ENCODE data around the gene KERA. TPM values are rescaled to one million over a fixed set of nuclear protein-coding genes. Genes with fewer than 3 reads are reported as not detected.
A peak's percentile ranks its signal among the peaks of the same experiment; 100 is the strongest.
"Not testable (repeated sequence)": the region's sequence is repeated elsewhere in the genome, so short reads cannot be mapped to it uniquely, and the experiment has no call there.

The KERA gene
- total and polyA plus RNA-seq, 12 donors = 0.14 TPM; not detected in 11

DNA sequence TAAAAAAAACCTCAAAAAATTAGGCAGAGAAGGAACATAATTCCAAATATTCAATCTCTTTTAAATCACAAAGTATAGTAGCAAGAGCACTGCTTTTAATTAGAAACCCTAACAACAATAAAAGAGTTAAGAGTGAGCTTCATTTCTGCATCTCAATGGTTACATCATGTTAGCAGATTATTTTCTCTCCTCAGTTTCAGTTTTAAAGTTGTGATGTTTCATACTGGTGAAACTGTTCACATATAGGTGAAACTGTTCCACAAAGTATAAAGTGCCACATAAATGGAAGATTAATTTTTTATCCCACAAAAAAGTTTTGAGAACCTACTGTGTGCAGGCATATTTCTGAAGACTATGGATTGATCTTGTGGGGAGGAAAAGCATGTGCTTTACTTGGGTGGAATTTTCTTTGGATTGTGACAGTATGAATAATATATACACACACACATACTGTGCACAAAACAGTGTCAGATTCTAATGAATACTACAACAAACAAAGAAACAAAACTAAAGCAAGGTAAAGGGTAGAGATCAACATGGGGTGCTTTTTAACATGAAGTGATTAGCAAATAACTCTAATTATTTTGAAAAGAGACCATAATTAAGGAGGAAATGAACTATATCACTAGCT is 36.3 kb upstream of the KERA start:
- intact Hi-C loops (cut with DNase I) = loop anchor here in 1 of 10 donors (10.0 kb wide), 1 partner anchor 109 kb away; no protein-coding TSS in a partner anchor
- Histone ChIP-seq H3K9me3 (peaks cover 0 to 31% (median 8%) of the 10 kb centered on the region in 11 donors), H3K36me3 (no peaks in the 10 kb centered on the region), H3K27me3 (no peaks in the 10 kb centered on the region), H3K27ac (no peak overlapping the region), H3K4me3 (no peak overlapping the region), H3K4me1 (no peaks in the 10 kb centered on the region)
- DNase-seq (no peak), ATAC-seq (no peak)
- no peak for TF ChIP-seq CTCF (IDR thresholded peaks at IDR 0.05)

GRCh38 chr12:91093341-91093740 is 35.5 kb upstream of the KERA start:
- no peak for ATAC-seq
- Histone ChIP-seq H3K27ac (peak overlapping the region in 1 of 10 donors; percentile 11), H3K9me3 (peaks cover 0 to 39% (median 8%) of the 10 kb centered on the region in 11 donors), H3K27me3 (no peaks in the 10 kb centered on the region), H3K4me3 (no peak overlapping the region), H3K4me1 (no peaks in the 10 kb centered on the region), H3K36me3 (no peaks in the 10 kb centered on the region)
- 71 to 78% methylated on average over 4 of the region's 4 CpGs for WGBS, 2 donors
- TF ChIP-seq CTCF (IDR thresholded peaks at IDR 0.05) = no peak
- DNase-seq = no peak
- intact Hi-C loops (cut with DNase I) = loop anchor here in 1 of 10 donors (10.0 kb wide), 1 partner anchor 109 kb away; no protein-coding TSS in a partner anchor

GRCh38 chr12:91091916-91092715 is 34.3 kb upstream of the KERA start:
- intact Hi-C loops (cut with DNase I) = loop anchor here in 1 of 10 donors (10.0 kb wide), 1 partner anchor 107 kb away; no protein-coding TSS in a partner anchor
- no peak overlapping the region for H3K4me3 ChIP-seq
- no peaks in the 10 kb centered on the region for H3K36me3 ChIP-seq
- H3K27ac ChIP-seq = no peak overlapping the region
- no peaks in the 10 kb centered on the region for H3K4me1 ChIP-seq
- no peaks in the 10 kb centered on the region for H3K27me3 ChIP-seq
- no peak for ATAC-seq
- 71 to 76% methylated on average over 6 of the region's 6 CpGs for WGBS, 2 donors
- no peak for TF ChIP-seq CTCF (IDR thresholded peaks at IDR 0.05)
- H3K9me3 ChIP-seq = peaks cover 0 to 45% (median 8%) of the 10 kb centered on the region in 11 donors
- no peak for DNase-seq

DNA sequence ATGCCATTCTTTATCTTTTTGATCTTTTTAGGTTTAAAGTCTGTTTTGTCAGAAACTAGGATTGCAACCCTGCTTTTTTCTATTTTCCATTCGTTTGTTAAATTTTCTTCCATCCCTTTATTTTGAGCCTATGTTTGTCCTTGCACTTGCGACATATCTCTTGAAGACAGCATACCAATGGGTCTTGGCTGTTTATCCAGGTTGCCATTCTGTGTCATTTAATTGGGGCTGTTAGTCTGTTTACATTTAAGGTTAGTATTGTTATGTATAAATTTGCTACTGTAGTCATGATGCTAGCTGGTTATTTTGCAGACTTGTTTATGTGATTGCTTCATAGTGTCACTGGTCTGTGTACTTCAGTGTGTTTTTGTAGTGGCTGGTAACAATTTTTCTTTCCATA is 32.1 kb upstream of the KERA start:
- intact Hi-C loops (cut with DNase I) = loop anchor here in 1 of 10 donors (10.0 kb wide), 1 partner anchor 105 kb away; no protein-coding TSS in a partner anchor
- DNase-seq = not testable (repeated sequence)

More for the DNA sequence above, 32.1 kb upstream of the KERA start:
- not testable (repeated sequence) for ATAC-seq, H3K4me3 ChIP-seq, H3K4me1 ChIP-seq, H3K27me3 ChIP-seq, H3K36me3 ChIP-seq, H3K27ac ChIP-seq
- 88 to 91% methylated on average over 2 of the region's 2 CpGs for WGBS, 2 donors
- peaks cover 0 to 46% (median 8%) of the 10 kb centered on the region in 11 donors for H3K9me3 ChIP-seq
